Liver (tissue), 9 donors: Measurements from ENCODE around the gene WDR1. TPM values are rescaled to one million over a fixed set of nuclear protein-coding genes. Genes with fewer than 3 reads are reported as not detected.

Source experiments
- DNase-seq: peaks from one replicate; pipeline ENCODE4 v3.0.0-alpha.2; 2017; ENCODE audit warnings: low spot score
- H3K27ac ChIP-seq, 2 donors: one replicate each; pipeline ENCODE4 v1.7.0; 2013; ENCODE audit warnings: inconsistent platforms in 2 of 2, low read length in 2 of 2, control low read depth in 1 of 2, low read depth in 1 of 2, mild to moderate bottlenecking in 1 of 2
- H3K27me3 ChIP-seq, 4 donors: one replicate each; pipeline versions ENCODE4 v1.6.1 to v1.7.0; 2013; ENCODE audit warnings: low read length in 3 of 4, inconsistent platforms in 1 of 4, mild to moderate bottlenecking in 1 of 4, moderate library complexity in 1 of 4; ENCODE audit not compliant: control insufficient read depth in 4 of 4, insufficient read depth in 4 of 4
- H3K36me3 ChIP-seq, 4 donors: one replicate each; pipeline versions ENCODE4 v1.6.1 to v1.7.0; 2013; ENCODE audit warnings: low read length in 3 of 4, mild to moderate bottlenecking in 3 of 4, low read depth in 1 of 4, moderate library complexity in 1 of 4; ENCODE audit not compliant: control insufficient read depth in 4 of 4, insufficient read depth in 3 of 4
- H3K4me1 ChIP-seq, 4 donors: one replicate each; pipeline versions ENCODE4 v1.6.1 to v1.7.0; 2013; ENCODE audit warnings: low read length in 3 of 4, mild to moderate bottlenecking in 3 of 4, moderate library complexity in 1 of 4; ENCODE audit not compliant: control insufficient read depth in 4 of 4, insufficient read depth in 4 of 4
- H3K4me3 ChIP-seq, 3 donors: one replicate each; pipeline versions ENCODE4 v1.6.1 to v1.7.0; 2013; ENCODE audit warnings: low read length in 3 of 3, control low read depth in 1 of 3, low read depth in 1 of 3, mild to moderate bottlenecking in 1 of 3
- H3K9ac ChIP-seq, 2 donors: one replicate each; pipeline ENCODE4 v1.7.0; 2013; ENCODE audit warnings: low read length in 2 of 2, mild to moderate bottlenecking in 2 of 2, moderate library complexity in 2 of 2, control low read depth in 1 of 2, low read depth in 1 of 2
- H3K9me3 ChIP-seq, 4 donors: one replicate each; pipeline versions ENCODE4 v1.6.1 to v1.7.0; 2013; ENCODE audit warnings: low read length in 3 of 4; ENCODE audit not compliant: control insufficient read depth in 4 of 4
- FOXA1 ChIP-seq: IDR thresholded peaks from 2 replicates; pipeline ENCODE4 v1.6.1; 2016; ENCODE audit warnings: antibody characterized with exemption
- FOXA2 ChIP-seq: IDR thresholded peaks from 2 replicates; pipeline ENCODE4 v1.6.1; 2016; ENCODE audit warnings: antibody characterized with exemption
- GABPA ChIP-seq, 2 donors: IDR thresholded peaks in 1 of 2; conservative IDR thresholded peaks in 1 of 2; 2 replicates each; pipeline ENCODE4 v1.6.1; 2016; ENCODE audit warnings: antibody characterized with exemption in 2 of 2, mild to moderate bottlenecking in 1 of 2, moderate library complexity in 1 of 2
- HNF4A ChIP-seq, 2 donors: conservative IDR thresholded peaks; 2 replicates each; pipeline ENCODE4 v1.6.1; 2016; ENCODE audit warnings: antibody characterized with exemption in 2 of 2, mild to moderate bottlenecking in 2 of 2
- HNF4G ChIP-seq: IDR thresholded peaks from 2 replicates; pipeline ENCODE4 v1.6.1; 2016; ENCODE audit warnings: antibody characterized with exemption
- JUND ChIP-seq, 2 donors: IDR thresholded peaks; 2 replicates each; pipeline ENCODE4 v1.6.1; 2016; ENCODE audit warnings: antibody characterized with exemption in 2 of 2
- MAX ChIP-seq: IDR thresholded peaks from 2 replicates; pipeline ENCODE4 v1.6.1; 2016; ENCODE audit warnings: antibody characterized with exemption
- NR2F2 ChIP-seq: IDR thresholded peaks from 2 replicates; pipeline ENCODE4 v1.6.1; 2016; ENCODE audit warnings: antibody characterized with exemption
- RAD21 ChIP-seq, 2 donors: IDR thresholded peaks; 2 replicates each; pipeline ENCODE4 v1.6.1; 2016; ENCODE audit warnings: antibody characterized with exemption in 2 of 2, mild to moderate bottlenecking in 2 of 2
- RXRA ChIP-seq, 2 donors: IDR thresholded peaks; 2 replicates each; pipeline ENCODE4 v1.6.1; 2017 to 2018; ENCODE audit warnings: antibody characterized with exemption in 2 of 2, mild to moderate bottlenecking in 1 of 2
- SP1 ChIP-seq: IDR thresholded peaks from 2 replicates; pipeline ENCODE4 v1.6.1; 2018; ENCODE audit warnings: antibody characterized with exemption, mild to moderate bottlenecking
- TAF1 ChIP-seq: conservative IDR thresholded peaks from 2 replicates; pipeline ENCODE4 v1.6.1; 2016; ENCODE audit warnings: antibody characterized with exemption, mild to moderate bottlenecking
- ZBTB33 ChIP-seq: IDR thresholded peaks from 2 replicates; pipeline ENCODE4 v1.6.1; 2016; ENCODE audit warnings: antibody characterized with exemption
- WGBS: extraction: QIAGEN DNeasy Blood & Tissue Kit; methylation state at CpG from one replicate; pipeline ENCODE4 v1.1.7; 2013; 5-methylcytosine and 5-hydroxymethylcytosine counted together
- polyA plus RNA-seq, 2 donors: library from polyadenylated mRNA; stranded (reverse) in 1 of 2; unstranded in 1 of 2; fragments of 200-250 nt in 1 of 2; fragments of >200 nt in 1 of 2; fragmentation: Nextera tagmentation in 1 of 2; extraction: Ambion mirVana in 1 of 2; gene quantifications; one replicate each; pipeline versions ENCODE4 v1.2.1 to v1.2.3, GENCODE V29; 2013 to 2015
- total RNA-seq, 2 donors: library from RNA; depleted of rRNA; stranded (reverse); fragments of >200 nt; gene quantifications; one replicate each; pipeline ENCODE4 v1.2.3, GENCODE V29; 2014
- TF ChIP-seq, protein P1 (sequence below): fragments of 150-350 bp; IDR thresholded peaks from 2 replicates; pipeline ENCODE4 v1.5.1; 2017; ENCODE audit warnings: improper control_type of control experiment, low read depth, low read length; ENCODE audit not compliant: missing input control
- donor health status: healthy.
- donor health status: healthy.
- donor health status: healthy.
- donor health status: healthy.
- donor health status: healthy.

Gene WDR1
- total and polyA plus RNA-seq, 4 donors: 31.1 to 97.4 (median 65.7) TPM

GRCh38 chr4:10045481-10045880, 71.1 kb downstream of the WDR1 start:
- 68% methylated on average over 1 of the region's 1 CpG for WGBS
- H3K27ac ChIP-seq: no peak overlapping the region
- H3K36me3 ChIP-seq: no peaks in the 10 kb centered on the region

DNA sequence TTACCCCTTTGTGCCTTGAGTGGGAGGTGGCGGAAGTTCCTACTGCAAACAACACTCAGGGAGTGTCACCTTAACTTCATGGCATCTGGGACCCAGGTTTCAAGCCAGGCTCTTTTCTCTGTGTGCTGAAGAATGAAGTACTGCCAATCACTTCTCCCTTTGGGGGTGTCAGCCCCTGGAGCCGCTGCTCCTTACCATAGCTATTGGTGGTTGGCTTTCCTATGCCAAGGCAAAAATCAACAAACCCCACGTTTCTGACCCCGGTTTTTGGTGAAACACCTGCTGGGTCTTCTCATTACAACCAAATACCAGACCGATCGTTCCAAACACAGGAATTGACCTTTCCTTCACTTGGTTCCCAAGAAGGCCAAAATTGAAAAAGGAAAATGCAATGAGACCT, 75.6 kb downstream of the WDR1 start:
- H3K4me1 ChIP-seq: no peaks in the 10 kb centered on the region
- H3K9ac ChIP-seq: no peak overlapping the region
- no peaks in the 10 kb centered on the region for H3K36me3 ChIP-seq
- no peaks in the 10 kb centered on the region for H3K9me3 ChIP-seq
- no peak for TF ChIP-seq HNF4A (conservative IDR thresholded peaks at IDR 0.05)
- TF ChIP-seq, protein P1, sequence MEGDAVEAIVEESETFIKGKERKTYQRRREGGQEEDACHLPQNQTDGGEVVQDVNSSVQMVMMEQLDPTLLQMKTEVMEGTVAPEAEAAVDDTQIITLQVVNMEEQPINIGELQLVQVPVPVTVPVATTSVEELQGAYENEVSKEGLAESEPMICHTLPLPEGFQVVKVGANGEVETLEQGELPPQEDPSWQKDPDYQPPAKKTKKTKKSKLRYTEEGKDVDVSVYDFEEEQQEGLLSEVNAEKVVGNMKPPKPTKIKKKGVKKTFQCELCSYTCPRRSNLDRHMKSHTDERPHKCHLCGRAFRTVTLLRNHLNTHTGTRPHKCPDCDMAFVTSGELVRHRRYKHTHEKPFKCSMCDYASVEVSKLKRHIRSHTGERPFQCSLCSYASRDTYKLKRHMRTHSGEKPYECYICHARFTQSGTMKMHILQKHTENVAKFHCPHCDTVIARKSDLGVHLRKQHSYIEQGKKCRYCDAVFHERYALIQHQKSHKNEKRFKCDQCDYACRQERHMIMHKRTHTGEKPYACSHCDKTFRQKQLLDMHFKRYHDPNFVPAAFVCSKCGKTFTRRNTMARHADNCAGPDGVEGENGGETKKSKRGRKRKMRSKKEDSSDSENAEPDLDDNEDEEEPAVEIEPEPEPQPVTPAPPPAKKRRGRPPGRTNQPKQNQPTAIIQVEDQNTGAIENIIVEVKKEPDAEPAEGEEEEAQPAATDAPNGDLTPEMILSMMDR: no peak
- no peak for TF ChIP-seq RAD21 (IDR thresholded peaks at IDR 0.05)
- no peak for TF ChIP-seq ZBTB33
- TF ChIP-seq RXRA (IDR thresholded peaks at IDR 0.05): no peak
- no peak for TF ChIP-seq JUND (IDR thresholded peaks at IDR 0.05)
- TF ChIP-seq MAX: no peak
- no peak for TF ChIP-seq FOXA1
- no peak for TF ChIP-seq TAF1
- no peak for TF ChIP-seq HNF4G
- no peak for TF ChIP-seq NR2F2
- no peaks in the 10 kb centered on the region for H3K27me3 ChIP-seq
- 89% methylated on average over 6 of the region's 6 CpGs for WGBS
- H3K4me3 ChIP-seq: no peak overlapping the region
- DNase-seq: no peak
- H3K27ac ChIP-seq: no peak overlapping the region

More at GRCh38 chr4:10045481-10045880, 71.1 kb downstream of the WDR1 start:
- Histone ChIP-seq H3K4me1 (no peaks in the 10 kb centered on the region), H3K27me3 (no peaks in the 10 kb centered on the region), H3K4me3 (no peak overlapping the region), H3K9ac (no peak overlapping the region), H3K9me3 (no peaks in the 10 kb centered on the region)
- DNase-seq: no peak
- TF ChIP-seq SP1 (no peak), RAD21 (IDR thresholded peaks at IDR 0.05) (no peak), FOXA2 (no peak), JUND (IDR thresholded peaks at IDR 0.05) (no peak), GABPA (IDR thresholded peaks at IDR 0.05 in 1 of 2, conservative IDR thresholded peaks at IDR 0.05 in 1 of 2) (no peak), ZBTB33 (no peak), FOXA1 (no peak)
